HG03280 (cell line): ENCODE measurements around the gene FAM111B.
"Not testable (repeated sequence)": the region's sequence is repeated elsewhere in the genome, so short reads cannot be mapped to it uniquely, and the experiment has no call there.

ENCODE experiments used
- ATAC-seq: cut with Tn5 transposase; IDR thresholded peaks from one replicate; pipeline ENCODE4 v1.9.1; 2021; ENCODE audit warnings: mild to moderate bottlenecking, moderate library complexity; ENCODE audit not compliant: unreplicated experiment

The FAM111B gene, protein sequence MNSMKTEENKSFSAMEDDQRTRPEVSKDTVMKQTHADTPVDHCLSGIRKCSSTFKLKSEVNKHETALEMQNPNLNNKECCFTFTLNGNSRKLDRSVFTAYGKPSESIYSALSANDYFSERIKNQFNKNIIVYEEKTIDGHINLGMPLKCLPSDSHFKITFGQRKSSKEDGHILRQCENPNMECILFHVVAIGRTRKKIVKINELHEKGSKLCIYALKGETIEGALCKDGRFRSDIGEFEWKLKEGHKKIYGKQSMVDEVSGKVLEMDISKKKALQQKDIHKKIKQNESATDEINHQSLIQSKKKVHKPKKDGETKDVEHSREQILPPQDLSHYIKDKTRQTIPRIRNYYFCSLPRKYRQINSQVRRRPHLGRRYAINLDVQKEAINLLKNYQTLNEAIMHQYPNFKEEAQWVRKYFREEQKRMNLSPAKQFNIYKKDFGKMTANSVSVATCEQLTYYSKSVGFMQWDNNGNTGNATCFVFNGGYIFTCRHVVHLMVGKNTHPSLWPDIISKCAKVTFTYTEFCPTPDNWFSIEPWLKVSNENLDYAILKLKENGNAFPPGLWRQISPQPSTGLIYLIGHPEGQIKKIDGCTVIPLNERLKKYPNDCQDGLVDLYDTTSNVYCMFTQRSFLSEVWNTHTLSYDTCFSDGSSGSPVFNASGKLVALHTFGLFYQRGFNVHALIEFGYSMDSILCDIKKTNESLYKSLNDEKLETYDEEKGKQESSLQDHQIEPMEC

DNA sequence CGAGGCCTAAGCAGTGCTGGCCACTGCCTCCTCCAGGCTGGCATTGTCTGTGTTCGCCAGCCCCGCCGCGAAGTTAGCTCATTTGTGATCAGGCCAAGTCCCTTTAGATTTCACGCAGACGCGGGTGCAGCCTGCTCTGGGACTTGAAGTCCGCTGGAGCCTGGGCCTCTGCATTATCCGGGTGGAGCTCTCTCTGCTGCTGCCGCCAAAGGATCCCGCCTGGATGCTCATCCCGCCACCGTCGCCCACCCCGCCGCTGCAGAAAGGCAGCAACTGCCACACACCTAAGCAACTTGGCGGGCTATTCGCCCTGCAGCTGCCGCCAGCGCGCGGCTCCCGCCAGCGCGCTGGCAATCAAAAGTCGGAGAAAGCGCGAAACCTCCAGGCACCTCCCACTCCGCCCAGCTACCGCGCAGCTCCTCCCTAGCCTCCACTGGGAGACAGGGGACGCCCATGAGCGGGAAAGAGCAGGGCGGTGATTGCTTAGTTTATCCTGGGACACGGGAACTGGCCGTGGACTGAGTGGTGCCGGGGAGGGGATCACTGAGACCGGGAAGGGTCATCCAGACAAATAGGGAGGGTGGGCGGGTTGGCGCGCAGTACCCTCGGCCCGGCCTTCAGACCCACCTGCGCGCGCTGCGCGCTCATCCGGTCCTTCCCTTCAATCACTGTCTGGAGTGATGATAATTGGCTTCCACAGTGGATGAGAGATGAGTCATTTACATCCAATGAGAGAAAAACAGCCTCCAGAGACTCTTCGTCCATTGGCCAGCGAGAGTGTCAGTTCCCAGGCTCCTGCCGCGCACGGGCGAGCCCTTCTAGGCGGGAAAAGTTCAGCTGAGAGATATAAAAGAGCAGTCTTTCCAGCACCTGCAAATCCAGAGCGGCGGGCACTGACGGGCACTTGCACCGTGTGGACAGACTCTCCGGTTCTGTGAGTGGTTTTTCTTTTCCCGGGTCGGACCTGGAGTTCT is at the start of gene FAM111B:
TSS of gene FAM111B (plus strand) at position 875 of the 974 bp plus-strand sequence. CDS start 2,389 bp downstream, outside the sequence.
- ATAC-seq: peak; percentile 64

DNA sequence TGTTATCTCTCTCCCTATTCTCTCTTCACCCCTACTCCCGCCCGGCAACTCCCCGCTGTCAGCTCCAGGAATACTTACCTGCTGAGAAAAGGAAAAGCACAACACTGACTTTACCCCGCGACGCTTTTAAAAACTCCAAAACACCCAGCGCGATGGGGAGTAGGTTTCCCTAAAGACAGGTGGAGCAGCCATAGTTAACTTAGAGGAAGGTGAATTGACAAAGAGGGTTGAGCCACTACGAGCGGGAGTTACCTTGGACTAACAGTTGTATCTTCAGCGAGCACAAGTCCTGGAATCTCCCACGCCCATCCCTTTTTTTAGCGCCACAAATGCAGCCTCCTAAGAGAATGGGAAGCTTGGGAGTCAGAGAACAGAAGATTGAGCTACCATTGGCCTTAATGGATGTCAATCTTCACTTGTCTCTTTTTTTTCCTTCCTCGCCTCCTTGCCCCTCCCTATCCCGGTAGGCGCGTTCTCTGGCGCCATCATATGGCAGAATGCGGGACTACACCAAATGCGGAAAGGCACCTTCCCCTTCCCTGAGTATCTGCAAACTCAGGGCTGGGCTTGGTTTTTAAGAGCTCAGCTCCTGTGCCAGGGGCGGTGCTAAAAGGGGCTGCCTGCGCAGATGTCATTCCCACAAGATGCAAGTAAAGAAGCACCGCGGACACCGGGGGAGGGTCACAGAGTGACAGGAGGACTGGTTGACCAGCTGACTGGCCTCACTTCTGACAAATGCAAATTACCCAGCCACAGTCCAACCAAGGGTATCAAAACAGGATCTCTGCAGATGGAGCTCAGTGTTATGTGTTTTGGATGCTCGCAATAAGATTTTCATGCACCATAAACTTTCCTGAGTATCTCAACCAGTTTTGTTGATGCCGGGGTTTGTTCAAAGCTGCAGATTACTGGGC is 48.7 kb upstream of the FAM111B start:
- peak; percentile 91 for ATAC-seq

DNA sequence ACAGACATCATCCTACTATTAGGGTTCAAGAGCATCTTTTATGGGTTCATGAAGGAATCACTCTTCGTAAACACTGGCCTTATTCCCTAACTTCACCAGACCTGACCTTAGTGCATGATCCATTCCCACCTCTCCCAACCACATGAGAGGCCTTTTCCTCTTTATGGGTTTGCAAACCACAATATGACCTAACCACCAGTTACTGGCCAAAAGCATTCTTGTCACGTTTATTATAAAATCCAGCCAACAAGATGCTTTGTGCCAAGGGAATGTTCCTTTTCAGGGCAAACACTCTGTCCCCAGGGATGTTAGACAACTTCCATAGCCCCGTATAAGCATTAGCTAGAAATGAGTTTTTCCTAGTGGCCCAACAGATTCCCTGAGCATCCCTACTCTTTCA is 46.9 kb upstream of the FAM111B start:
- not testable (repeated sequence) for ATAC-seq

DNA sequence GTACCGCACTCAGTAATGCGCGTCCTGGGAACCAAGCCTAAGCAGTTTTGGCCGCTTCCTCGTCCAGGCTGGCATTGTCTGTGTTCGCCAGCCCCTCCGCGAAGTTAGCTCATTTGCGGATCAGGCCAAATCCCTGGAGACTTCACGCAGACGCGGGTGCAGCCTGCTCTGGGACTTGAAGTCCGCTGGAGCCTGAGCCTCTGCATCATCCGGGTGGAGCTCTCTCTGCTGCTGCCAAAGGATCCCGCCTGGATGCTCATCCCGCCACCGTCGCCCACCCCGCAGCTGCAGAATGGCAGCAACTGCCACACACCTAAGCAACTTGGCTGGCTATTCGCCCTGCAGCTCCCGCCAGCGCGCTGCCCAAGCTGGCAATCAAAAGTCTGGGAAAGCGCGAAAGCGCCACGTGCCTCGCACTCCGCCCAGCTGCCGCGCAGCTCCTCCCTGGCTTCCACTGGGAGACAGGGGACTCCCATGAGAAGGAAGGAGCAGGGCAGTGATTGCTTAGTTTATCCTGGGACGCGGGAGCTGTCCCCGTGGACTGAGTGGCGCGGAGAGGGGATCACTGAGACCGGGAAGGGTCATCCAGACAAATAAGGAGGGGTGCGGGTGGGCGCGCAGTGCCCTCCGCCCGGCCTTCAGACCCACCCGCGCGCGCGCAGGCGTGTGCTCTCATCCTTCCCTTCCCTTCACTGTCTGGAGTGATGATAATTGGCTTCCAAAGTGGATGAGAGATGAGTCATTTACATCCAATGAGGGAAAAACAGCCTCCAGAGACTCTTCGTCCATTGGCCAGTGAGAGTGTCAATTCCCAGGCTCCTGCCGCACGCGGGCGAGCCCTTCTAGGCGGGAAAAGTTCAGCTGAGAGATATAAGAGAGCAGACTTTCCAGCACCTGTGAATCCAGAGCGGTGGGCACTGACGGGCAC is 44.2 kb upstream of the FAM111B start:
- no peak for ATAC-seq

DNA sequence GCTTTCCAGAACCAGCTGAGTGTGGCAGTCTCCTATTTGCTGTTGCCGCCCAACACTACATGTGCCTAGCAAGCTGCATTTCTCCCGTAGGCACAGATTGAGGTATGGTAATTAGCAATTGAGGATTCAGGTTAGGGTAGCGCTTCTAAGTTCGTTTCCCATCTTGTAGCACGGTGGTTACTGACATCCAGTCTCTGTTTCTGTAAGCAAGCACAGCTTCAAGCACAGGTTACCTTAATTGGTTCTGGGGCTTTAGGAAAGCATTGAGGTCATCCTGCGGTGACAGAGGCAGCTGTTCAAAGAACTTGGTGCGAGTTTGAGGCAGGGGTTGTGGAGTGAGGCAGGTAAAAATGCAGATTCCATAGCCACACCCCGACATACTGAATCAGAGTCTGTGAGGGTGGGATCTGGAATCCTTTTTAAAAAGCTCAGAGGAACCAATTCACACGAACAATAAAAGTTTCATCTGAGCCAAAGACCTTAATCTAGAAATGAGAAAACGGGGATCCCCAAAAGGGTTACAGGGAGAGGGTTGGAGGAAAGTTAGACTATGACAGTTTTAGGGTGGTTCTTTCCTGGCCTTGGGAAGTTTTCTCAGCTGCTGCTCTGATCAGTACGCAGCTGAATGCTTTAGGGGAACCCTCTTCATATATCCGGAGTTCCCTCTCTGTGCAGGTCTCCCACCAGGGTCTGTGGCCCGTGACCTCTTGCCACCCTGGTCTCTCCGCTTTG is 42.9 kb upstream of the FAM111B start:
- peak; percentile 62 for ATAC-seq

DNA sequence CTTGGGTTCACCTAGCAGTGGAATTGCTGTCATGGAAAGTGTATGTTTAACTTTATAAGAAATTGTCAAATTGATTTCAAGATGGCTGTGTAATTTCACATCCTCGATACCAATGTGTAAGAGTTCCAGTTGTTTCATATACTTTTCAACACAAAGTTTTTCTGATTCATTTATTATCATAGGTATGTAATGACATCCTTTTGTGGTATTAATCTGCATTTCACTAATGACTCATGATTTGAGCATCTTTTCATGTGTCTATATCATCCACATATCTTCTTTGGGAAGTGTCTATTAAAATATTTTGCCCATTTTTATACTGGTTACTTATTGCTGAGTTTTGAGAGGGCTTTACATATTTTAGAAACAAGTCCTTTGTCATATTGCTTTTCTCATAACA is 38.0 kb upstream of the FAM111B start:
- ATAC-seq: no peak

DNA sequence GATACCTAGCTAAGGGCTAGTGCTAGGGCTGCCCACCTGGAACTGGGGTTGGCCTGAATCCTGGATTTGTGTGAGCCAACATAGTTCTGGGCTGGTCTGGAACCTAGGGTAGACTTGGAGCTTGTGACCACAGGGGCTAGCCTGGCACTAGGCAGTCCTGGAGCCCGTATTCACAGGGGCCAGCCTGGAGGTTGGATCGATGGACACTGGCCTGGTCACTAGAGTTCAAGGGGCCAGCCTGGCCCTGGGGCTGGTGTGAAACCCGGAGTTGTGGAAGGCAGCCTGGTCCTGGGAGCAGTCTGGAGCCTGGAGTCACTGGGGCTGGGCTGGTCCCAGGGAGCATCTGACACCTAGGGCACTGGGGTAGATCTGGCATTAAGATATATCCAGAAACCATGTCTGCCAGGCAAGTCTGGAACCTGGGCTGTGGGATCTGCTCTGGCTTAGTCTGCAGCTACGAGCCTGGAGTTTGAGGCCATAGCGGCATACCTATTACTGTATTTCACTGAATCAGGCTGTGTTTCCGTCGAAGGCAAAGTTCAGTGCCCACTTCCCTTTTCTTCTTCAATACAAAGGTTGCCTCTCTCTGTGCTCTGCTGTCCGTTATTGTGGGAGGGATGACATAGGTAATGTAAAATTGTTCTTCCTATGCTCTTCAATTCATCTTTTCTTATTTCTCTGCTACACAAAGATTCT is 30.0 kb upstream of the FAM111B start:
- peak; percentile 77 for ATAC-seq

DNA sequence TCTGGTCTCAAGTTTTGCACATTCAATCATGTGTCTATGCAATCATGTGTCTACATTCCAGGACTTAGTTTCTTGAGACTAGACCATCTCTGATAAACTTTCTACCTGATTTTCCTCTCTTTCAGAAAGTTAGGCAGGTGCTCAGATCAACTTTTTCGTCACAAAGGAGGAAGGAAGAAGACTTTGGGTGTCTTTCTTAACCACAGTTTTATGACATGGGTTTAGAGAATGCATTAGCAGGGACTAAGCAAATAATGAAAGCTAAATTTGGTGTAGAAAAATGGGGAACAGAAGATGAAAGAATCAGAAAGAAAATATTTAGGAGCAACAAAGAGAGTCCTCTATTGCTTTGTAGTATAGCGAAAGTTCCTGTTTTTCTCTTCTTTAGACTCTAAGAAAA is 28.6 kb upstream of the FAM111B start:
- ATAC-seq: no peak

DNA sequence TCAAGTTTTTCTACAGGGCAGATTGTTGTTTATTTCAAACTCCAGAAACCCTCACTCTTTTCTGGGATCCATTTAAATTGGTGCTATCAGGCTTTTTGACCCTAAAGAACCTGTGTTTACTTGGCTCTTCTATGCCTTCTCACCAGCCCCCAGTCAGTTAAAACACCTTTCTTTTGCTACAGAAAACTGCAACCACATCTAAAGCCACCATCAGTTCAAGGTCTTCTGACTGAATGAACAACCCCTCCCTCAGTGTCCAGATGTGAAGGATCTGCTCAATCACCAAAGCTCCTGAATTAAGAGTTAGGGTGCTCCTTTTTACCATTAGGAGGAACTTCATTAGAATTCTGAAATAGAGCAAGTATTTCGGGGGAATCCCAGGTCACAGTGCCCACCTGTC is 28.0 kb upstream of the FAM111B start:
- ATAC-seq: no peak

DNA sequence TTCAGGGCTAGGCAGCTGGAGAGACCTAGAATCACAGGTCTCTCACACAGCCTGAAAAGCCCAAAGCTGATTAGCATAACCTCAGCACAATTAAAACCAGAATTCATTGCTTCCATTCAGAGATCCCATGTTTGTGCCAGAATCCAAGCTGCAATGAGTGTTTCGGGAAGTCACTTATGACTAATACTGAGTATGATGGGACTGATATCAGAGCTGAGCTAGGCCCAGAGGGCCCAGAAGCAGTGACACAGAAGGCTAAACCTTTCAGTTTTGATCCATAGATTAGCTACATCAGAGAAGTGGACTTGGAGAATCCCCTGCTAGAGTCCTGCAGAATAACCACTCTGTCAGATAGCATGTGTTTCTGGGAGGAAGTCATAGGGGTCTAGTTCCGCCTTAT is 26.6 kb upstream of the FAM111B start:
- ATAC-seq: not testable (repeated sequence)

DNA sequence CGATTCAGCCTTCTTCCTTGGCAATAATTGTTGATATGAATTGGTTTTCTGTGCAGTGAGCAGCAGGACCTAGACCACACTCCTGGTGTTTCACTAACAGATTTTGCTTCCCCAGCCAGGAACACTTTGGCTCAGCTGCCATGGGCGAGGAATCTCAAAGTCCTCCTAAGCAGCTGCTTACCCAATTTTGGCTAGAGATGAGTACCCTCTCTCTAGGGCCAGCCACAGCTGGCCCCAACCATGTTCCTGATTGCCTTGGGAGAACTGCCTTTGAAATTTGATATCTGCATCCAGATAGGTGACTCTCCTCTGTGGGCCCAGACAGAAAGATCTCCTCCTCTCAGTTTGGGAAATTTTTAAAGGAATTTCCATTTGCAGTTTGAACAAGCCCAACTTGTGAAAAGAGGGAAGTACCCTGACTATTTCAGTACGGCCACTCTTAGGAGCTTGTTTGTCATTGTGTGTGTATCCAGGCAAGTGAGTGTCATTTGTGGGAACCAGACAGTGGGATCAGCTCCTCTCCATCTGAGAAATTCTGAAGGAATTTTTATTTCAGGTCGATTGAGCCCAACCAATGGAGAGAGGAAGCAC is 25.5 kb upstream of the FAM111B start:
- ATAC-seq: not testable (repeated sequence)

DNA sequence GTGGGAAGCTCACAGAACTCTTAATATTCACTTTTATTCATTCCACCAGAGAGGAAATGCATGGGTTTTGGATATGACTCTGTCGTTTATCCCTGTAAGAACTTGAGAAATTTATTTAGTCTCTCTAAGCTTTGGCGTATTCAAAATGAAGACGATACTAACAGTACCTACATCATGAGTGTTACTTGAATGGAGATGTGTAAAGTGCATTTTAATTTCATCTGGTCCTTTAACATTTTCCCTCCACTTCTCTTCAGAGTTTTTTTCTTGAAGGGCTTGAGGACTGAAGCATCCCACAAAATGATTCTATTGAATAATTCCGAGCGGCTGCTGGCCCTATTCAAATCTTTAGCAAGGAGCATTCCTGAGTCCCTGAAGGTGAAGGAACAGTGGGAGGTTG is 21.0 kb upstream of the FAM111B start, which contains the start of gene GLYATL1B:
TSS of gene GLYATL1B (plus strand) at position 301 of the 400 bp plus-strand sequence. CDS start at position 301, 0 bp downstream.
- not testable (repeated sequence) for ATAC-seq

DNA sequence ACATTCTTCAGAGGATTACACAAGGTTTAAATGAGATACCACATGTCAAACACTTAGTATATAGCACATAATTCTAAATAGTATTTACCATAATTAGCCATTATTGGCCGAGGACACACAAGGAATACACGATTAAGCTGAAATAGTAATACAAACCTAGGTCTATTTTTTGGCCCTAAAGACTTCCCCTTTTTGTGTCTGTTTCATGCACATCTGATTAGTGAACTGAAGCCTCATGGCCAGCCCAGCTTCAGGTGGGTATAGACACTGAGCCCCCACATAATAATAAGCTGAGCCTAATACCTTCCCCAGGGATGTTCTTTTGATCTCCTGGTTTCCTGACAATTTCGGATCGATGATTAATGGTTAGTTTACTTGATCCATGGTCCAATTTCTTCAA is 18.9 kb upstream of the FAM111B start:
- no peak for ATAC-seq

DNA sequence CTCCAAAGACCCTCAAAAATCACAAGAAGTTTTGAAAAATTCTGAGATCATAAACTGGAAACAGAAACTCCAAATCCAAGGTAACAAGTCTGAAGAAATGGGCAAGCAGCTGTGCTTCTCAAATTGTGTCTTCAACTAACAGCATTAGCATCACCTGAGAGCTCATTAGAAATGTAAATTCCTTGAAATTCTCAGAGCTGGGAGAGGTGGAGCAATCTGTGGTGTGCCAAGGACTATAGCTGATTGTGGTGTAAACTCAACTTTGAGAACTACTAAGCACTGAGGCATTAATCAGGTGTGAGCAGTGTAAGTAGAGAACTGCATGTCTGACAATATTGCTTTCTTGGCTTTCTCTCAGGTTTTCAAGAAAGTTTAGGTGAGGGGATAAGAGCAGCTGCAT is 13.5 kb upstream of the FAM111B start:
- not testable (repeated sequence) for ATAC-seq

DNA sequence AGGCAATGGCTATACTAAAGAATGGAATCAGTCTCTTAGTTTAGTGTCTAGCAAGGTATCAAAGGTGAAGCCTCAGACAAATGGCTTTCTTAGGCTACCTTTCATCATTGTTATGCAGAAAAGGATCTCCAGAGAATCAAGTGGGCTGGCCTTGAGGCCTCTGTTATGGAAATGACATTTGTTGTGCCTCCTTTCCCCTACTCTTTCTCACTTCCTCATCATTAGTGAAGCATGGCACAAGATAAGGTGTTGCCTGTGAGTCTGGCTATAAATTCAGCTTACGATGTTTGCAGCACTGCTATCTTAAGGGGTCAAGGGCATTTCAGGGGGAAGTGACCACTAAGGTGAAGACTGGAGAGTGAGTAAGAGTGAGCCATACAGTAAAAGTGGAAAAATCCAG is 11.8 kb upstream of the FAM111B start:
- ATAC-seq: peak; percentile 81

DNA sequence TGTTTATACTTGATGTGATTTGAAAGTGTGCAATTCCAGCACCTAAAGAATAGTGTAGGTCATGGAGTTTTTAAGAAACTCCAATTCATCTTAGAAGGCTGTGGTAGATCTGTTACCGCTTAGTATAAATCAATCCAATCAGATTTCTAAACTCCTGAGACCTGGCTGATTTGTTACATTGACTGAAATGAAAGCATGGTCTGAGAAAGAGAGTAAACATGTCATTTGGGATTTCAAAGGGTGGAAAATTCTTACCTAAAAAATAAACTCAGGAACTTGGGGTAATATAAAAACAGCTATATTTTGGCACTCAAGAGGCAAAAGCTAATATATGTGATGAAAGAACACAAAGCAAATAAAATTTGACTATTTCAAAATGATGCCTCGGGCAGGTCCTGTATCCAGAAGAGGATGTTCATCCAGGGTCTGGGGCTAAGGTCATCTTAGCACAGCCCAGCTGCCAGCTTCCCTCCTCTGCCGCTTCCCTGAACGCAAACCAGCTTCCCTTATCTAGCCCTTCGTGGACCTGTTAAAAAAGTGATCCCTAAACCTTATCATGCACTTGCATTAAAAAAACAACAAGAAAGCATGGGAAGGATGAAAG is 11.0 kb upstream of the FAM111B start:
- not testable (repeated sequence) for ATAC-seq
